GDM1 (cell line): ENCODE measurements around the gene VWA5B1.

Experiments
- DNase-seq: peaks from one replicate; lab custom pipeline; 2025; lab: John Stamatoyannopoulos, UW

VWA5B1 gene

GRCh38 chr1:20349561-20349960, 58.9 kb downstream of the VWA5B1 start:
- no peak for DNase-seq

GRCh38 chr1:20349971-20350370, 59.3 kb downstream of the VWA5B1 start:
- DNase-seq = no peak

GRCh38 chr1:20350421-20350820, 59.7 kb downstream of the VWA5B1 start:
- DNase-seq = no peak

GRCh38 chr1:20351911-20352701, 61.4 kb downstream of the VWA5B1 start:
- no peak for DNase-seq

- DNase-seq = no peak
Observed at GRCh38 chr1:20353836-20354235, 63.2 kb downstream of the VWA5B1 start.

- no peak for DNase-seq
Observed at GRCh38 chr1:20354610-20355009, 63.9 kb downstream of the VWA5B1 start.

GRCh38 chr1:20355101-20355827, 64.6 kb downstream of the VWA5B1 start:
- no peak for DNase-seq

- no peak for DNase-seq
Observed at GRCh38 chr1:20355828-20356735, 65.4 kb downstream of the VWA5B1 start.

- no peak for DNase-seq
Observed at GRCh38 chr1:20356850-20357459, 66.3 kb downstream of the VWA5B1 start.

GRCh38 chr1:20357796-20358195, 67.1 kb downstream of the VWA5B1 start:
- DNase-seq = no peak

- no peak for DNase-seq
Observed at GRCh38 chr1:20358761-20359263, 68.1 kb downstream of the VWA5B1 start.

GRCh38 chr1:20359451-20360330, 69.0 kb downstream of the VWA5B1 start:
- no peak for DNase-seq

- no peak for DNase-seq
Observed at GRCh38 chr1:20361401-20361800, 70.7 kb downstream of the VWA5B1 start.

- no peak for DNase-seq
Observed at GRCh38 chr1:20361805-20362381, 71.2 kb downstream of the VWA5B1 start.

- DNase-seq = no peak
Observed at GRCh38 chr1:20362856-20363255, 72.2 kb downstream of the VWA5B1 start.

- no peak for DNase-seq
Observed at GRCh38 chr1:20365421-20366055, 74.9 kb downstream of the VWA5B1 start.

- no peak for DNase-seq
Observed at GRCh38 chr1:20366056-20366462, 75.4 kb downstream of the VWA5B1 start.

GRCh38 chr1:20366463-20367115, 75.9 kb downstream of the VWA5B1 start:
- no peak for DNase-seq

- DNase-seq = no peak
Observed at GRCh38 chr1:20367116-20367585, 76.5 kb downstream of the VWA5B1 start.
